HG02885 (cell line): Measurements from ENCODE around the gene NKIRAS2.

Source experiments
- ATAC-seq: cut with Tn5 transposase; IDR thresholded peaks from one replicate; pipeline ENCODE4 v1.9.1; 2021; ENCODE audit warnings: mild to moderate bottlenecking; ENCODE audit not compliant: unreplicated experiment, poor library complexity

Gene NKIRAS2

DNA sequence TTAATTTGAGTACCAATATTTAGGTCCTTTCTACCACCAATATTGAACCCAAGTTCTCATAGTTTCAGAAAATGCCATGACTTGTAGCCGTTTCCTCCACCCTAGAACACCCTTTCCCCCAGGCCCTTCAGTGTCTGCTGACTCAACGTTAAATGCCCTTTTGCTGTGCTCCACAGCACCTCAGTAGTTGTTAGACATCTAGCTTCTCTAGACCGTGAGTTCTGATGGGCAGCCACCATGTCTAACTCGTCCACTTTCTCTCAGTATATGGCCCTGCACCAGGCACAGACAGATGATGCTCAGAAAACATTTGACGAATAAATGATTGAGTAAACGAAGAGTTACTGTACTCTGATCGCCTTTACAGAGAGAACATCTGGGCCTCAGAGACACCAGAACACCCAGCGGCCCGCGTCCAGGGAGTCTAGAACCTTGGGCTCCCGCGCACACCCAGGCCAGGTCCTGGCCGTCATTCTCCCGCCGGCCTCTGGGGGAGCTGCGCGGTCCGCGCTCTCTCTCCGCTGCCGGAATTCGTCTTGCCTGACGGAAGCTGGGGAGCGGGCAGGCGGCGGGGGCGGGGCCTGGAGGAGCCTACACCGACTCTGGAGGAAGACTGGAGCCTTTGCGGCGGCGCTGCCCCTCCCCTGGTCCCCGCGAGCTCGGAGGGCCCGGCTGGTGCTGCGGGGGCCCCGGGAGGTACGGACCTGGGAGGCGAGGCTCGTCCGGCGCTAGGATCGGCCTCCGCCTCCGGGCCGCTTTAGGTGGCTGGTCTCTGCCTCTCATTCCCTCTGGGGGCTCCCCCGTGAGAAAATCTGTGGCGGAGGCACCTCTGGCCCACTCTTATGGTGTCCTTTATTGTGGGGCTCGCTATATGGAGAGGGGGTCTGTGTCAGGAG, at the start of gene NKIRAS2:
NKIRAS2 (plus strand) TSS at position 582 of the 896 bp plus-strand sequence. CDS start 1,488 bp downstream, outside the sequence.
- peak; percentile 55 for ATAC-seq

DNA sequence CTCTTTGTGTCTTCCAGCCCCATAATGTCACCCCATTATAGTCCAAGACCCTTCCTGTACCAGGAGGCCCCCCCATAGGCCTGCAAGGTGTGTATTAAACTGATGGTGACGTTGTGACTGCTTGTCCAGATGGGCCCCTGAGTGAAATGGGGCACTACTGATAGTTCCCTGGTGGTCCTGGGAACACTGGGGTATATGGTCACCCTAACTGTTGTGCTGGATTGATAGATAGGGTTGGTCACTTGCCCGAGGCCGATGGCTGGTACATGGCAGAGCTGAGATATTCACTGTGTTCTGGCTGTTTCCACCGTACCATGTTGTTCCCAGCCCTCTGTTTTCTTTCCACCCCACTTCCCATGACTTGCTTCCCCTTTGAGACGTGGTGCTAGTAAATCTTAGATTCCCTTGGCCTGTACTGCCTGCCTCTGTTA, 49.0 kb upstream of the NKIRAS2 start:
- no peak for ATAC-seq

DNA sequence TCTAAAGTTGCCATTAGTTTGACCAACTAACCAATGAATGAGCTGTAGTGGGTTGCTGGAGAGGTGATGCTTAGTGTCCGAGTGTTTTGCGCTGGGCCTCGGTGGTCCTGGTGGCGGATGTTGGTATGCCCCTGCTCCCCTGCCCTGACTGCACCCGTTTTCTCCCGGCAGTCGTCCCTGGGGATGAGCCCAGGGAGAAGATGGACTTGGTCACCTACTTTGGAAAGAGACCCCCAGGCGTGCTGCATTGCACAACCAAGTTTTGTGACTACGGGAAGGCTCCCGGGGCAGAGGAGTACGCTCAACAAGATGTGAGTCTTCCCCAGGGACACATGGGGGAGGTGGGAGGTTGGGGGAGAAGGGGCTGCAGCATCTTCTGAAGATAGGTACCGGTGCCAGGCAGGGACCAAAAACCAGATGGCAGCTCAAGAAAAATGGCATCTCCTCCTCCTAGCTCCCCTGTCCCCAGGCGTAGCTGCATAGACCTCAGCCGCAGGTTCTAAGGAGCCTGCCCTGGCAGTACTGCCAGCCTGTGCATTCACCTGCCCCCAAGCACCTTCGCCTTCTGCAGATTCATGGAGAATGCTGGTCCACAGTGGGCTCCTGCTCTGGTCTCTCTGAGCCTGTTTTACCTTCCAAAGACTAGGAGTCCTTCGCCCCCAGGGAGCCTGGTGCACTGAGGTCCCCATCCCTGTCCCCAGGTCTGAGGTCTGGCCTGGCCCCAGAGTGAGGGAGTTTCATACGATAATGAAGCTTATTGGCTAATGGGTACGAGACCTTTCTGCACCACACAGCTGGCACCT, 48.0 kb upstream of the NKIRAS2 start:
- no peak for ATAC-seq

DNA sequence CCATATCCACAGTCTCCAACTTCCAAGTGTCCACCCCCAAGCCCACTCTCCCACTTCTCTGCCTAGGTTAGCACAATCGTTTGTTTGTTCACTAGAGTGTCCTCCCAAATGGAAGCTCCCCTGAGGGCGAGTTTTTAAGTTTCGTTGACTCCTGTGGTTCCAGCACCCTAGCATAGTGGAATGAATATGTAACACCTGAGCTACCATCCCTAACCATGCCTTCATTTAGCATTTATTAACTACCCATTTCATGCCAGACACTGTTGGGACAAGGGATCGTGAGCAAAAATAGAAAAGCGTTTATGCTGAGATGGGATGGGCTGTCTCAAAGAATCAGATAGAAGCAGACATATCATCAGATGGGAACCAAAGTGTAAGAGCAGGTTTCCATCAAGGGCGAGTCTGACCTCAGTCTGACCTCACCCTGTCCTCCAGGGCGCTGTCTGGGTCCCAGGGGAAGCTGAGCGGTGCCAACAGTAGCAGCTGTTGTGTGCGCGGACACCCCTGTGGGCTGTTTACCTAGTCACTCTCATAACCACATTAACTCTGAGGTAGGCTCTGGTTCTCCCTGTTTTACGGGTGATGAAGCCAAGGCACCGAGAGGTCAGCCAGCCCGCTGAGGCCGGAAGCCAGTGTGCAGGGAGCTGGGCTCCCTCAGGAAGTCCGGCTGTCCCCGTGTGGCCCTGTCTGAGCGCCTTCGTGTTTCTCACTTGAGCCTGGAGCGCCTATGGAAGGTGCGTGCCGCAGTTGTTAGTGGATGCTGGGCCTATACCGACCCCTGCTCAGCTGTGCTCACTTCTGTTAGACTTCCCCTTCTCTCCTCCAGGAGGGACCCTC, 47.1 kb upstream of the NKIRAS2 start:
- no peak for ATAC-seq

DNA sequence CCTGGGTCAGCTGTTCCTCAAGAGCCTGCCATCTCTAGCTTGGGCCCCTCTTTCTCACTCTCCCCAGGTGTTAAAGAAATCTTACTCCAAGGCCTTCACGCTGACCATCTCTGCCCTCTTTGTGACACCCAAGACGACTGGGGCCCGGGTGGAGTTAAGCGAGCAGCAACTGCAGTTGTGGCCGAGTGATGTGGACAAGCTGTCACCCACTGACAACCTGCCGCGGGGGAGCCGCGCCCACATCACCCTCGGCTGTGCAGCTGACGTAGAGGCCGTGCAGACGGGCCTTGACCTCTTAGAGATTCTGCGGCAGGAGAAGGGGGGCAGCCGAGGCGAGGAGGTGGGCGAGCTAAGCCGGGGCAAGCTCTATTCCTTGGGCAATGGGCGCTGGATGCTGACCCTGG, 46.5 kb upstream of the NKIRAS2 start:
- ATAC-seq: no peak

DNA sequence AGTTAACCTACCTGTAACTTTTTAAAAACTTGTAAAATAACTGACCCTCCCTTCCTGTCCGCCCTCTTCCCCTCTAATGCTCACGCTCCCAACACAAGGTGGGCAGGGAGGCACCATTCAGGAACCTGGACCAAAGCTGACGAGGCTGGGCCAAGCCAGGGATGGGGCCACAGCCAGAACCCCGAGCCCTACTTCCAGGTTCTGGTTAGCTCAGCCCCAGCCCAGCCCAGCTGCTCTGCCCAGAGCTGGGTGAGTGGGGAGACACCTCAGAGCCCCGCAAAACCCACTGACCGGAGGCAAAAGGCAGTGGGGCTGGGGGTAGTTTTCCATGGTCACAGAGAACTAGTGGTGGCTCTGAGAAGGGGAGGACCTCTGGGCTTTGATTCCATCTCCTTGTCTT, 45.9 kb upstream of the NKIRAS2 start:
- ATAC-seq: no peak

DNA sequence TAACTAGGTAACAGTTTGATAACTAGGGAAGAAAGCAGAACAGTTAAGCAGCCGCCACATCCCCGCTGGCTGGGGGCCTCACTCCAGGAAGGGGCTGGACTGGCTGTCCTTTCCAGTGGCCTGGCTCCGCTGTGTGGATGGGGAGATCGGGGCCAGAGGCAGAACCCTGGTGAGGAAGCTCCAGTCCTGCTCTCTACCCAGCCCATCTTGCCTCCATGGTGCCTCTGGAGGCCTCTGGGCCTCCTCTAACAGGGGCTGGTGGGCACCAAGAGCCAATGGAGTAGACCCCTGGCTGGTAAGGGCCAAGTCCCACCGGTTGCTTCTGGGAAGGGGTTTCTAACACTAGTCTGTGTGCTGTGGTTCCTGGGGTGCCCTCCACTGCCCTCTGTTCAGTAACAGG, 45.2 kb upstream of the NKIRAS2 start:
- no peak for ATAC-seq

DNA sequence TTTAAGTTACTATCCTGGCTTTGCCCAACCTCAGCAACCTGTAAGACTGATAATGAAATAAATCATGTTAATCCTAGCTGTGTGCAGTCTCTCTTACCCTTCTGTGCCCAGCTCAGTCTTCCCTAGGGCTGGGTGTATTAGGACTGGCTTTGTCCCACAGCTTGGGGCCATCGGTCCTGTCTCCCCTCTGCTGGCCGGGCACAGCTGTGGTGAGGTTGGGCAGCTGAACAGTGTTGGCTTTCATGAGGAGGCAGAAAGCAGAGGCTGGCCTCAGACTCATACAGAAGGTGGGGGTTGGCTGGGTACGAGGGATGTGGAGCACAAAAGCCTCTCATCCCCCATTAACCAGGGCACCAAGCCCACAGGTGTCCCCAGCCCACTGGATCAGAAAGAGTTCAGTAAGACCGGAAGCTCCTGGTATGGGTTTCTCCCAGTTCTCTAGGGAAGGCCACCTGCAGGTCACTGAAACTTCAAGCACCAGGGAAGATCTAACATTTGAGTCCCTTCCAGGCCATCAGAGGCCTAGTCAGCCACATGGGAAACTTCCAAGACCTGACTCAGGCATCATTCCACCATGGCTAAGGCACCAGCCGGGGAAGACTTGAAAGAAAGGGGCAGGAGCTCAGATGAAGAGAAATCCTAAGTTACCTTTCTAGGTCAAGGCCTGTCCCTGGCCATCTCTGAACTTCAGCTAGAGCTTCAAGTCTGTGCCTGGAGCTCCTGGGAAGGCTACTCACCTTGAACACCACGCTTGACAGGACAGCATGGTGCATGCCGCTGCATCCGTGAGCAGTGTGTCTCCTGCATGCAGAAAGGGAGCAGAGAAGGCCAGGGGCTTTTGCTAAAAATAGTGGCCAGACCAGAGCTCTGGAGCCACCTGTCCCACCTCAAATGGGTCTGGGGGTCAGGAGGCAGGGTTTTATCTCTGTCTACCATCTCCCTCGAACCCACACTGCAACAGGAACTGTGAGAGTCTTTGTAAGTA, 44.5 kb upstream of the NKIRAS2 start:
- ATAC-seq: no peak

DNA sequence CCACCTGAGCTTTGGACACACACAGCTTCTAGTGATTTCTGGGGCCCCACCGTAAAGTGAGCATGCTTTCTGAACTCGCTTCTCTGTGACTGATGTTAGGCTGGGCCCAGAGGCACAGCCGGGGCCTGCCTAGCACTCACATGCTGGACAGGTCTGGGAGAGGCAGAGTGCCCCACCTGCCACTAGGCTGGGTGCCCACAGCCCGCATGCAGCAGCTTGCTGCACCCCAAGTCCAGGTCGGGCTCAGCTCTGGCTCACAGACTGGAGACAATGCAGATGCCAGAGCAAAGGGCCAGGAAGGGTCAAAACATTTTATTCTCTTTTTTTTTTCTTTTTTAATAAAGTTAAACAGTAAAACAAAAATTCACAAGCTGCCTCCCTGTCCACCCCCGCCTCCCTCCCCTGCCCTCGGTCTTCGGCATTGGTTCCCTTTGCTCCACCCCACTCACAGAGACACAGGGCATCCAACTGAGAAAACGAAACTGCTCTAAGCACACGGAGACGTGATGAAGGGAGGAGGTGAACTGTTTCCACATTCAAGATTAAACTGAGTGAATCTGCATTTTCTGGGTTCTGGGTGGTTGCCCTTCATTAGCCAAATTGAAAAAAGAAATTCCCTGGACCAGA, 43.6 kb upstream of the NKIRAS2 start:
- ATAC-seq: no peak

DNA sequence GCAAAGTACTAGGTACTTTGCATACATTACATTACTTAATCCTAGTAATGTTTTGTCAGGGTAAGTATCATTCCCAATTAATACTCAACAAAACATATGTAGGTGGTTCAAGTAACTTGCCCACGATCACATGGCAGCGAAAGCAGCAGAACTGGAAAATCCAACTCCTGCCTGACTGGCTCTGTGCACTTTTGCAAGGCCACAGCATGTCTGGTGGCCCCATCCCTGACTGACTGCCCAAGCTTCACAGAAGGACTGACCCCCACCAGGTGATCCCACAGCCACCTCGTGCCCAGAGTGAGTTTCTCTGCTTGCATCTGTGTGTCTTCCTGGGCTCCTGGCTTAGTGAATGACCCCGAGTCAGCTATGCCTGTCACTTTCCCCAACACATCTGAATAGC, 41.9 kb upstream of the NKIRAS2 start:
- no peak for ATAC-seq

DNA sequence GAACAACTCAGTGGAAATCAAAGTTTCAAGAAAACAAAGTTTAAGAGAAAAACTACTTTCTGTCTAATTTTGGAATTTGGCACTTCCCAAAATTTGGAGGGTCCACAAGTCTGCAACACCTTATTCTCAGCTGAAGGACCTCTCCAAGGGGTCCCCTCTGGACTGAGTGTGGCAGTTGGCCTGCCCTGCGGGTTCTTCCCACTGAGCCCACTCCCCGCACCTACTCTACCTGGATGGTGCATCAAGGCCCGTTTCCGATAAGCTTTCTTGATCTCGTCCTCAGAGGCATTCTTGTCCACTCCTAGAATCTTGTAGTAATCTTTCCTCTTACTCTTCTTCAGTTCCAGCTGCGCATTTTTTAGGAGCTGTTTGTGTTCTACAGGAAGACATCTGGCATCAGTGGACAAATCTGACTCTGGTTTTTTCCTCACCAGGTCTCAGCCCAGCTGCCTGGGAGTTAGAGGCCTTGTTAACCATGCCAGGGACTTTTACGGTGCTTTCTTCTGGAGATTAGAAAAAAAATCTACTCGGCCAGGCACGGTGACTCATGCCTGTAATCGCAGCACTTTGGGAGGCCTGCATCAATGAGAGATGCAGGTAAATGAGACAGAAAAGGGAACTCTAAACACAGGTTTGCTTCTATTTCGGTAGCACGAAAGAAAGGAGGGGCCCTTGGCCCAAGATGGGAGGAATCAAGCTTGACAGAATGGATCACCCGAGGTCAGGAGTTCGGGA, 37.7 kb upstream of the NKIRAS2 start:
- ATAC-seq: no peak

DNA sequence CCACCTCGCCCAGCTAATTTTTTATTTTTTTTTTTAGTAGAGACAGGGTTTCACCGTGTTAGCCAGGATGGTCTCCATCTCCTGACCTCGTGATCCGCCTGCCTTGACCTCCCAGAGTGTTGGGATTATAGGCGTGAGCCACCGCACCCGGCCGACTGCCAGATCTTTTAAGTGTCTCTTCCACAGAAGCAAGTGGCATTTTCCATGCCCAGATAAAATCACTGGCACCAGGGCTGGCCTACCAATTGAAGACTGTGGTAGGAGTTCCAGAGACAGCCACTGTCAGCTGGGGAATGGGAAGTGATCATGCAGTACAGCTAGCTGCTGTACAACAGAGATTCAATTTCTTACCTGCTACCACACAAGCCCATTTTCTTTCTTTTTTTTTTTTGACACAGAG, 35.4 kb upstream of the NKIRAS2 start:
- no peak for ATAC-seq

DNA sequence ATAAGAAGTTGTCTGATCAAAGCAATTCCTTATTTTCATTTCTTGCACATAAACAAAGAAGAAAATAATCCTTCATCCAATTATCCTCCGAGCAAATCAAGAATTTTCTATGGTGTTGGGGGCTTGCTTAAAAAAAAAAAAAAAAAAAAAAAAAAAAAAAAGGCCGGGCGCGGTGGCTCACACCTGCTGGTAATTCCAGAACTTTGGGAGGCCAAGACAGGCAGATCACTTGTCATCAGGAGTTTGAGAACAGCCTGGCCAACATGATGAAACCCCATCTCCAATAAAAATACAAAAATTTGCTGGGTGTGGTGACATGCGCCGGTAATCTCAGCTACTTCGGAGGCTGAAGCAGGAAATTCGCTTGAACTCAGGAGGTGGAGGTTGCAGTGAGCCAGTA, 34.0 kb upstream of the NKIRAS2 start:
- ATAC-seq: no peak

DNA sequence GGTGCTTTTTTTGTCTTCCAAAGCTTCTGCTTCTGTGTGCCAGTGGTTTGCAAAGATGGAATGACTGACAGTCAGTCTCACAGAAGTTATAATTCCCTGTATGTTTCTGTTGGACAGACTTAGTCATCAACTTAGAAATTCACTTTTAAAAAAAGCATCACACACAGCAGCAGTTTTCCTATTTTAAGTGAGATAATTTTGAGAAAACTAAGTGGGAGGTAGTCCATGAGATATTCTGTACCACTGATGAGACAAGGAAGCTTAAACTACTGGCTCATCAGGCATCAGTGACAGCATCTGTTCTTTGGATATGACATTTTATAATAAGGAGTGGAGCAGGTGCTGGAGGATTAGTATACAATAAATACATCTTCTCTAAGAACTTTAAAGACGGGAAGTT, 33.3 kb upstream of the NKIRAS2 start:
- no peak for ATAC-seq

DNA sequence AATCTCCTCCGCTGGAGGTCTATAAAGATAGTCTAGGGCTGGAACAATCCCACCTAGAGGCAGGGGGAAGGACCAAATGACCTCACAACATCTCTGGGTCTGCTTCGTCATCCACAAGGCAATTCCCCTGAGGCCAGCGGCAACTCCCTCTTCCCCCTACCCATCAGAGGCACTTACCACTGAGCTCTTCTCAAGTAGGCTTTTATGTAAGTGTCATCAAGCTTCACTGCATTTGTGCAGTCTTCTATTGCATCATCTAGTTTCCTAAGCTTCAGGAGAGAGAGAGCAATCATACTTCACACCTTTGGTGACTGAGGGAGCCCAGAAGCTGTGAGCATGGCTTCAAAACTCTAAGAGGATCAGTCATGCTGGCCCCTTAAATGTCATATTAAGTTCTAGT, 32.2 kb upstream of the NKIRAS2 start:
- no peak for ATAC-seq

DNA sequence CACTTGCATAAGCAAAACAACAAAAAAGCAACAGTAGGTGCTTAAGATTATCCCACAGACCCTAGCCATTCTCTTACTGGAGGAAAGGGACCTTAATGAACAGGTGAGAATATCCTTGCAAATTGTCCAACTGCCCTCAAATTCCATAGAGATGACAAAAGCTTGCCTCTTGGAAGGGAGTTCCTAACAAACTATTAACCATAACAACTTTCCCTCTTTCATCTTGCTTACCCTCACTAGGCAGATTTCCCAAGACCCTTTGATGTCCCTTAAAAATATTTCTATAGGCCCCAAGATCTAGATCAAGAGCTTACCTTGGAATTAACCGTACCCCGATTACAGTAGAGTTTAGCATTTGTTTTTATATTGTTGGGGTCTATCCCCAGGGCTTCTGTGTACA, 31.5 kb upstream of the NKIRAS2 start:
- no peak for ATAC-seq

DNA sequence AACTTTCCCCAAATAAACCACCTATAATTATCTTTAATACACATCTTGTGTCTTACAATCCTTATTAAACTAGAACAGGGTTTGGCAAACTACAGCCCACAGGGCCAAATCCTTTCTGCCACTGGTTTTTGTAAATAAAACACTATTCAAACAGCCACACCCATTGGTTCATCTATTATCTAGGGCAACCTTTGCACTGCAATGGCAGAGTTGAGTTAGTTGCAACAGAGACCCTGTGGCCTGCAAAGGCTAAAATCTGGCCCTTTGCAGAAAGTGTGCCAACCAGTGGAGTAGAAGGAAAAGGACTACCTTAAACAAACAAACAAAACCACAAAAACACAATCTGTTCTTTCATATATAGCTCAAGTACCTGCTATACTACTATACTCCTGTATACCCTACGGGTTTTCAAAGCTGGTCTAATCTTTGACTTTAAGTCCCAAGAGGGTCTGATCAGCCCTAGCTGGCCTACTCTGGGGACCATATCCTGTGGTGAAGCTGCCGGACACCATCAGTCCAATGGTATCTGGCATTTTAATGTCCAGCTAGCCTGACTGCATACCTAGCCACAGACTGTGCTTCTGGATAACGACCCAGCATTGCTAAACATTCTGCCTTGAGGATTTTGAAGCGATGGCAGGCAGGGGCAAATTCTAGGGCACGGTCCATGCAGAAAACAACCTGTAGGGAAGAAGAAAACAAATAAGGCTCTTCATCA, 30.0 kb upstream of the NKIRAS2 start:
- ATAC-seq: no peak

DNA sequence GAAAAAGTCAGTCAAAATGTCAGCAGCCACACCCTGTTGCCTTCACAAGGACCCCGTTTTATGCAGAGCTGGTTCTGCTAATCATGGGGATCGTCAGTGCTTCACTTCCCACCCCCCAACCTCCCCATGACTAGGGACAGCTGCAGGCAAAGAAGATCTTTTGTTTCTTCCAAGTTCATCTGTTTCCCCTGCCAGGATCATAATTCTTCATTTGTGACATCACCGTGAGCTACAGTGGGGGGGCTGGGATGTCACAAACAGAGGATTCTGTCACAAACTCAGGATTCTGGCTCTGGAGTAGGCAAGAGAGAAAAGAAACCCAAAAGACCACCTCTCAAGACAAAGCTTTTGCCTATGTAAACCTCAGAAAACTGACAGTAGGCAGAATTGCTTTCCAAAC, 27.3 kb upstream of the NKIRAS2 start:
- no peak for ATAC-seq
